ENCODE results near the gene SPPL2B. TPM values are rescaled to one million over a fixed set of nuclear protein-coding genes. Genes with fewer than 3 reads are reported as not detected.

Gene SPPL2B
- total and polyA plus RNA-seq, 12 donors, result 17.8 to 69.7 (median 21.2) TPM

DNA sequence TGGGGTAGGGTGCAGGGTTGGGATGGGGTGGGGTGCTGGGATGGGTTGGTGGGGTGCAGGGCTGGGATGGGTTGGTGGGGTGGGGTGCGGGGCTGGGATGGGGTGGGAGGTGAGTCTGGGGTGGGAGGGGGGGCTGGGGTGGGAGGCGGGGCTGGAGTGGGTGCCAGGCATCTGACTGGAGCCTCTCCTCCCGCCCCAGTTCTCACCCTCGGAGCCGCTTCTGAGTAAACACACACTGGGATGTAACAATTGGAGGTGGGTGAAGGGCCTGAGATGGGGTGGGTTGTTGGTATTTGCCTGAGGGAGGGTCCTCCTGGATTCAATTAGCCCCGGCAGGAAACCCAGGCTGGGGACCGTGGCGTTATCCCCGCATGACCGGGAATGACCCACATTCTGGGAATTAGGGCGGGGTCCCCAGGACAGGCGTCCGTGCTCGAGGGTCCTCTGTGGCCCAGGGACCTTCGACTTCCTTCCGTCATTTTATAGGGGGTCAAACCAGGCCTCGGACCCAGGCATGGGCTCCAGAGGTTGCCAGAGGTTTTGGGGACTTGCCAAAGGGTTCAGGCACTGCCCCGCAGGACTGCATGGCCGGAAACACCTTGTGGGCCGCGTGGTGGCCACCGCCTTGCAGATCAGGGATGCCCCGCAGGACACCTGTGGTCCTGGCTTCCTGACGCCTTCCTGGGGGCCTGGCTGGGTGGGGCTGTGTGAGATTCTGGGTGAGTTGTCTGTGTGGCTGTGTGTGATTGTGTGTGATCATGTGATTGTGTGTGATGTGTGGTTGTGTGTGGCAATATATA is 33.0 kb downstream of the SPPL2B start:
- no peaks in the 10 kb centered on the region for H3K36me3 ChIP-seq
- H3K27me3 ChIP-seq, result peaks cover 5 to 62% (median 51%) of the 10 kb centered on the region in 7 donors
- H3K27ac ChIP-seq, result no peak overlapping the region
- intact Hi-C loops (cut with DNase I), result no loop called here
- 36 to 41% methylated on average over 23 to 24 of the region's 24 CpGs for WGBS, 2 donors
- TF ChIP-seq, protein P1, sequence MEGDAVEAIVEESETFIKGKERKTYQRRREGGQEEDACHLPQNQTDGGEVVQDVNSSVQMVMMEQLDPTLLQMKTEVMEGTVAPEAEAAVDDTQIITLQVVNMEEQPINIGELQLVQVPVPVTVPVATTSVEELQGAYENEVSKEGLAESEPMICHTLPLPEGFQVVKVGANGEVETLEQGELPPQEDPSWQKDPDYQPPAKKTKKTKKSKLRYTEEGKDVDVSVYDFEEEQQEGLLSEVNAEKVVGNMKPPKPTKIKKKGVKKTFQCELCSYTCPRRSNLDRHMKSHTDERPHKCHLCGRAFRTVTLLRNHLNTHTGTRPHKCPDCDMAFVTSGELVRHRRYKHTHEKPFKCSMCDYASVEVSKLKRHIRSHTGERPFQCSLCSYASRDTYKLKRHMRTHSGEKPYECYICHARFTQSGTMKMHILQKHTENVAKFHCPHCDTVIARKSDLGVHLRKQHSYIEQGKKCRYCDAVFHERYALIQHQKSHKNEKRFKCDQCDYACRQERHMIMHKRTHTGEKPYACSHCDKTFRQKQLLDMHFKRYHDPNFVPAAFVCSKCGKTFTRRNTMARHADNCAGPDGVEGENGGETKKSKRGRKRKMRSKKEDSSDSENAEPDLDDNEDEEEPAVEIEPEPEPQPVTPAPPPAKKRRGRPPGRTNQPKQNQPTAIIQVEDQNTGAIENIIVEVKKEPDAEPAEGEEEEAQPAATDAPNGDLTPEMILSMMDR (IDR thresholded peaks at IDR 0.05), result no peak
- H3K4me3 ChIP-seq, result no peak overlapping the region
- ATAC-seq (no peak), DNase-seq (no peak)
- H3K4me1 ChIP-seq, result peaks cover 0 to 3% (median 0%) of the 10 kb centered on the region in 9 donors
- no peaks in the 10 kb centered on the region for H3K9me3 ChIP-seq

DNA sequence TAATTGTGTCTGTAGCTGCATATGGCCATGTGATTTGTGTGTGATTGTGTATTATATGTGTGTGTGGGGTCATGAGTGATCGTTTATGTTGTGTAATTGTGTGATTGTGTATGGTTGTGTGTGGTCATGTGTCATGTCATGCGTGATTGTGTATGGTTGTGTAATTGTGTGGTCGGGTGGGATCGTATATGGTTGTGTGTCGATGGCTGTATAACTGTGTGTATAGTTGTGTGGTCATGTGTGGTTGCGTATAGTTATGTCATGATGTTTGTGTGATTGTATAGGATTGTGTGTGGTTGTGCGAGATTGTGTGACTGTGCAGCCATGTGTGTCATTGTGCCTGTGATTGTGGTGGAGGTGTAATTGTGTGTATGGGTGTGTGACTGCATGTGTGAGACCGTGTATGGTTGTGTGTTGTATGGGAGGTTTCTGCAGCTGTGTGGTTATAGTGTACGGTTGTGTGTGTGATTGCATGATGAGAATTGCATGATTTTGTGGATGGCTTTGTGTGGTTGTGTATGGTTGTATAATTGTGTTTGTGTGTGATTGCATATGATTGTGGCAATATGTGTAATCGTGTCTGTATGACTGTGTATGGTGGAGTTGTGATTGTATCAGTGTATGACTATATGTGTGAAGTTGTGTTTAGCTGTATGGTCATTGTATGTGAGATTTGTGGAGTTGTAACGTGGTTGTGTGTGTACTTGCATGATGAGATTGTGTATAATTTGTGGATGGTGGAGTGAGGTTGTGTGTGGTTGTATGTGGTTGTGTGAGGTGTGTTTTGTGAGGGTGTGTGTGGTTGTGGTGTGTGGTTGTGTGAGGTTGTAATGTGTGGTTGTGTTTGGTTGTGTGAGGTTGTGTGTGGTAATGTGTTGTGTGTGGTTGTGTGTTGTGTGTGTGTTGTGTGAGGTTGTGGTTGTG is 33.8 kb downstream of the SPPL2B start:
- TF ChIP-seq, protein P1 (IDR thresholded peaks at IDR 0.05), result no peak
- Histone ChIP-seq H3K4me1 (peaks cover 0 to 3% (median 0%) of the 10 kb centered on the region in 9 donors), H3K36me3 (no peaks in the 10 kb centered on the region), H3K27me3 (peaks cover 5 to 67% (median 51%) of the 10 kb centered on the region in 7 donors), H3K9me3 (peaks cover 0 to 6% (median 0%) of the 10 kb centered on the region in 11 donors), H3K27ac (no peak overlapping the region), H3K4me3 (no peak overlapping the region)
- intact Hi-C loops (cut with DNase I), result no loop called here
- 92 to 93% methylated on average over 11 of the region's 11 CpGs for WGBS, 2 donors
- DNase-seq (no peak), ATAC-seq (no peak)

DNA sequence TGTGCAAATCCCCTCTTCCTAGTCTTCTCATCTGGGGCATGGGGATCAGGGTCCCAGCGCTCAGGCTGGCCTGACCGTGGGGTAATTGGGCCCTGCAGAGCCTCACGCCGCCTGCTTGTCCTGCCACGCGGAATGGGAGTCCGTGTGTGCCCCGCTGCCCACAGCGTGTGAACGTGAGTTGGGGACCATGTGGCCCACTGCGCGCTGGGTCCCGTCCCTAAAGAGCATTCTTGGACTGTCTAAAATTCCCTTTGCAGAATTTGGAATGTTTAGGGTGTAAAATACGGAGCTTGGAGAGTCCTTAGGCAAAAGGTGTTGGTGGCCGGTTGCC is 34.5 kb downstream of the SPPL2B start:
- Histone ChIP-seq H3K4me1 (peaks cover 0 to 3% (median 0%) of the 10 kb centered on the region in 9 donors), H3K27ac (no peak overlapping the region), H3K4me3 (no peak overlapping the region), H3K9me3 (peaks cover 0 to 6% (median 0%) of the 10 kb centered on the region in 11 donors), H3K36me3 (no peaks in the 10 kb centered on the region), H3K27me3 (peaks cover 5 to 67% (median 51%) of the 10 kb centered on the region in 7 donors)
- intact Hi-C loops (cut with DNase I), result no loop called here
- ATAC-seq (no peak), DNase-seq (no peak)
- WGBS, 2 donors, result 79 to 83% methylated on average over 15 of the region's 15 CpGs
- TF ChIP-seq, protein P1 (IDR thresholded peaks at IDR 0.05), result no peak

DNA sequence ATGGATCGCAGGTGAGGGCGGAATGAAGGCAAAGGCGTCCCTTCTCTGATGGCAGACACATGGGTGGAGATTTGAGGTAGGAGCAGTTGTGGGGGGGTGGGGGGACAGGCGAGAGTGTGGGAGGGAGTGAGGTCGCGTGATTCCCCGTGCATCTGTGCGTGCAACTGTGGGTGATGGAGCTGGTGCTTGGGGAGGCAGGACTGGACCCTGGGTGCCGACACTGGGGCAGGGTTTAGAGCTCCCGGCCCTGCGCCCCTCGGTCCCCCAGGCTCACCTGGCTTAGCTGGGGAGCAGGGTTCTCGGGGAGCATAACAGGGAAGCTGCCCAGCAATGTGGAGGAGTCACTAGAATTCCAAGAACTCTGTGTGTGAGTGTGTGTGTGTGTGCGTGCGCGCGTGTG is 34.9 kb downstream of the SPPL2B start:
- TF ChIP-seq, protein P1 (IDR thresholded peaks at IDR 0.05), result no peak
- WGBS, 2 donors, result 73 to 75% methylated on average over 17 of the region's 17 CpGs
- ATAC-seq (no peak), DNase-seq (no peak)
- H3K27ac ChIP-seq, result no peak overlapping the region
- no peaks in the 10 kb centered on the region for H3K36me3 ChIP-seq
- peaks cover 0 to 3% (median 0%) of the 10 kb centered on the region in 9 donors for H3K4me1 ChIP-seq
- intact Hi-C loops (cut with DNase I), result no loop called here
- peaks cover 5 to 70% (median 51%) of the 10 kb centered on the region in 7 donors for H3K27me3 ChIP-seq
- peaks cover 0 to 6% (median 0%) of the 10 kb centered on the region in 11 donors for H3K9me3 ChIP-seq
- H3K4me3 ChIP-seq, result no peak overlapping the region
